Activated naive CD4-positive, alpha-beta T cell treated with anti-CD3 and anti-CD28 coated beads, Interleukin-2, amount 50 U/mL, for 72 hours (primary cell): ENCODE measurements around the gene DBH. TPM values are rescaled to one million over a fixed set of nuclear protein-coding genes. Genes with fewer than 3 reads are reported as not detected.

ENCODE experiments used
- ATAC-seq, 2 donors: fragments of 150-1000 bp; cut with Tn5 transposase; 2 replicates each; pipeline ENCODE4 v1.10.0; 2021; ENCODE audit warnings: mild to moderate bottlenecking in 2 of 2, moderate library complexity in 2 of 2
- DNase-seq, 2 donors: peaks; one replicate each; pipeline ENCODE4 v3.0.0; 2021 to 2022; ENCODE audit warnings: low spot score in 2 of 2
- H3K27ac Mint-ChIP-seq, 2 donors: one replicate each; pipeline ENCODE4 v1.8.0; 2022; ENCODE audit warnings: mild to moderate bottlenecking in 2 of 2, mixed read lengths in 2 of 2
- H3K36me3 Mint-ChIP-seq, 2 donors: one replicate each; pipeline ENCODE4 v1.8.0; 2022; ENCODE audit warnings: mixed read lengths in 2 of 2
- H3K9me3 Mint-ChIP-seq, 2 donors: one replicate each; pipeline ENCODE4 v1.8.0; 2022; ENCODE audit warnings: mixed read lengths in 2 of 2
- total RNA-seq, 2 donors: library from RNA; stranded (reverse); gene quantifications; one replicate each; pipeline ENCODE4 v1.2.3, GENCODE V29; 2022

Gene DBH
- not detected for total RNA-seq

DNA sequence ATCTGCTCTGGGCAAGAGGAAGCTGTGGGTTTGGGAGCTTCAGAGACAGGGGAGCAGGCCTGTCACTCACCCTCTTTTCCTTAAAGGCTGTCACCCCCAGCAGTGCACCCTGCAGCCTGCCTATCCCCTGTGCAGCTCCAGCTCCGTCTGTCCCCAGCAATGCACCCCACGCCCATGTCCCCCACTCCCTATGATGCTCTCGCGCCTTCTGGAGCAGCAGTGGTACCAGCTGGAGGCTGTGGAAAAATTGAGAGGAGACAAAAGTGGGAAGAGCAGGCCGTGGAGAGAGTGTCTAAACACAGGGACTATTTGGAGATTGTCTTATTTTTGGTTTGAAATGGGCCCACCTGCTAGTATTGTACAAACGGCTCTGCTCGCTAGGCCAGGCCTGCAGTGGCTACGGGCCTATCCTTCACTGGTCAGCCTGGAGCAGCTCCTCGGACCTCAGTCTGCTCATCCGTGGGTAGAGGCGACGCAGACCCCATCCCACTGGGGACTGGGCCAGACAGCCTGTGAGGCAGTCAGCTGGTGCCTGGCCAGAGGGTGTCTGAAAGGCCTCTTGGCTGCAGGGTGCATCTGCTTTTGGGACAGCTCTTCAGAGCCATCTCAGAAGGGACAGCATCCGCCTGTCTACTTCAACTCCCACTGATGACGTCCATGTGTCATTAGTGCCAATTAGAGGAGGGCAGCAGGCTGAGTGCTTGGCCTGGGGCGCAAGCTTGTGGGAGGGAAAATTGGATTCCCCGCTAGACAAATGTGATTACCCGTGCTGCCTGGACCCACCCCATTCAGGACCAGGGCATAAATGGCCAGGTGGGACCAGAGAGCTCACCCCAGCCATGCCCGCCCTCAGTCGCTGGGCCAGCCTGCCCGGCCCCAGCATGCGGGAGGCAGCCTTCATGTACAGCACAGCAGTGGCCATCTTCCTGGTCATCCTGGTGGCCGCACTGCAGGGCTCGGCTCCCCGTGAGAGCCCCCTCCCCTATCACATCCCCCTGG, at the start of gene DBH:
TSS of gene DBH (plus strand) at position 831 of the 999 bp plus-strand sequence. CDS start at position 840, 9 bp downstream.
- DNase-seq (no peak), ATAC-seq (no peak)
- Mint-ChIP-seq H3K9me3 (no peaks in the 10 kb centered on the region), H3K27ac (no peak within 1 kb of the TSS), H3K36me3 (no peaks in the 10 kb centered on the region)

- ATAC-seq (no peak), DNase-seq (no peak)
- Mint-ChIP-seq H3K27ac (no peak overlapping the region), H3K36me3 (no peaks in the 10 kb centered on the region), H3K9me3 (peaks cover 5% of the 10 kb centered on the region in 2 donors)
Observed at GRCh38 chr9:133587051-133587450, 49.1 kb upstream of the DBH start.

GRCh38 chr9:133587466-133587865, 48.7 kb upstream of the DBH start:
- DNase-seq: no peak
- H3K36me3 Mint-ChIP-seq: no peaks in the 10 kb centered on the region
- peaks cover 5% of the 10 kb centered on the region in 2 donors for H3K9me3 Mint-ChIP-seq
- H3K27ac Mint-ChIP-seq: no peak overlapping the region
- ATAC-seq: no peak

- ATAC-seq (peak; percentile 49 to 70), DNase-seq (peak; percentile 62 to 66)
- Mint-ChIP-seq H3K27ac (no peak overlapping the region), H3K36me3 (no peaks in the 10 kb centered on the region), H3K9me3 (peaks cover 5% of the 10 kb centered on the region in 2 donors)
Observed at GRCh38 chr9:133589454-133590227, 46.5 kb upstream of the DBH start.

DNA sequence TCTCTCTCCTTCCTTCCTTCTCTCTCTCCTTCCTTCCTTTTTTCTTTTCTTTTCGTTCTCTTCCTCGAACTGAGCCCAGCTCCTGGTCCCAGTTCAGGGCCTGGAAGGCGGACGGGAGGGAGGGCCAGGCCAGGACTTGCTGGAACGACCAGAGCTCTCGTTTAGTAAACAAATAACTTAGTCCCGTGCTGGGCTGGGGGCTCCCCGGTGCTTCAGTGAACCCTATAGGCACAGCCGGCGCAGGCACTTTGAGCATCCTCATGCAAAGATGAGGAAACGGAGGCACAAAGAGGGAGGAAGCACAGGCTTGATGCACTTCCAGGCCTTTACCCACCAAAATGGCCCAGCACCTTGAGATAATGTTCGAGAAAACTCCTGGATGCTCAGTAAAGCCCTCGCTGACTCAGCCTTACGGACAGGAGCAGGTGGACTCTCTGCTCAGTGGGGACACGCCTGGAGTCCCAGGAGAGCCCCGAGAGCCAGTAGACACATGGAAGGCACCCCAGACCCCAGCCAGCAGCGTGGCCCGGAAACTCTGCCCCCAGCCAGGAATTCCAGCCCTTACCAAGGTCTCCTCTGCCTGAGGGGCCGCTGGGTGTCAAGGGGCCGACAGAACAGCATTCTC, 45.8 kb upstream of the DBH start:
- peaks cover 5% of the 10 kb centered on the region in 2 donors for H3K9me3 Mint-ChIP-seq
- H3K27ac Mint-ChIP-seq: no peak overlapping the region
- no peak for ATAC-seq
- no peak for DNase-seq
- H3K36me3 Mint-ChIP-seq: no peaks in the 10 kb centered on the region

DNA sequence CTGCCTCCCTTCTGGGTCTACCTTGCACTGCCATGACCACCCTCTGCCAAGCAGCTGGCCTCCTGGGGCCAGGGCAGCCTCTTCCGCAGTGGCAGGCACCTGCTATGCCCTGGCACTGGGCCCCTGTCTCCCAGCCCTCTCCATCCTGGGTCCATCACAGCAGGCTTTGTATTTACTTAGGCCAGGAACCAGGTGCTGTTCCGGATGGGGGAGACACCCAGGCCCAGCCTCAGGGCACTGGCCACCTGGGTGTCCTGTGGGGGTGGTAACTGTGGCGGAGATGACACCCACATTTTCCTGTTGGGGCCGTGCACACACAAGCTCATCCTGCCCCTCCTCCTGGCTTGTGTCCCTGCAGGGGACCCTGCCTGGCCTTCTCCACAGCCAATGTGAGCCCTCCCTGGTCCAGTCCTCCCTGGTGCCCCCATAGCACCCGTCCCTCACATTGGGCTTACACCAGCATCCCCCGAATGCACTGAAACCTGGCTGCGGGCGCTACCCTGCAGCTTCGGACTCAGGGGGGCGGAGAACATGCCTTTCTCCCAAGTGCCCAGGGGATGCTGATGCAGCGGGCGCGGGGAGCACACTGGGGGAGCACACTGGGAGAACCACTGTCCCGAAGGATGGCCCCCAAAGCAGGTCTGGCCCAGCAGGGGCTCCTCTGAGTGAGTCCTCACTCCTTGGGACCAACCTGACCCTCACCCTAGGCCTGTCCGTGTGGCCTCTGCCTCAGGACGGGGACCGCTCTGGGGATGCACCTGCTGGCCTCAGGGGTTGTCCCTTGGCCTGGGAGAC, 44.9 kb upstream of the DBH start:
- Mint-ChIP-seq H3K27ac (no peak overlapping the region), H3K9me3 (peaks cover 5% of the 10 kb centered on the region in 2 donors), H3K36me3 (no peaks in the 10 kb centered on the region)
- DNase-seq: no peak
- ATAC-seq: no peak

- peaks cover 7 to 8% of the 10 kb centered on the region in 2 donors for H3K9me3 Mint-ChIP-seq
Observed at GRCh38 chr9:133591985-133592384, 44.2 kb upstream of the DBH start.

GRCh38 chr9:133592731-133593409, 43.3 kb upstream of the DBH start:
- no peak overlapping the region for H3K27ac Mint-ChIP-seq
- H3K9me3 Mint-ChIP-seq: peaks cover 14 to 16% of the 10 kb centered on the region in 2 donors
- peaks cover 12% of the 10 kb centered on the region in 2 donors for H3K36me3 Mint-ChIP-seq
- ATAC-seq: no peak
- no peak for DNase-seq

More at GRCh38 chr9:133591985-133592384, 44.2 kb upstream of the DBH start:
- ATAC-seq (no peak), DNase-seq (no peak)
- Mint-ChIP-seq H3K27ac (no peak overlapping the region), H3K36me3 (peaks cover 3 to 4% of the 10 kb centered on the region in 2 donors)

DNA sequence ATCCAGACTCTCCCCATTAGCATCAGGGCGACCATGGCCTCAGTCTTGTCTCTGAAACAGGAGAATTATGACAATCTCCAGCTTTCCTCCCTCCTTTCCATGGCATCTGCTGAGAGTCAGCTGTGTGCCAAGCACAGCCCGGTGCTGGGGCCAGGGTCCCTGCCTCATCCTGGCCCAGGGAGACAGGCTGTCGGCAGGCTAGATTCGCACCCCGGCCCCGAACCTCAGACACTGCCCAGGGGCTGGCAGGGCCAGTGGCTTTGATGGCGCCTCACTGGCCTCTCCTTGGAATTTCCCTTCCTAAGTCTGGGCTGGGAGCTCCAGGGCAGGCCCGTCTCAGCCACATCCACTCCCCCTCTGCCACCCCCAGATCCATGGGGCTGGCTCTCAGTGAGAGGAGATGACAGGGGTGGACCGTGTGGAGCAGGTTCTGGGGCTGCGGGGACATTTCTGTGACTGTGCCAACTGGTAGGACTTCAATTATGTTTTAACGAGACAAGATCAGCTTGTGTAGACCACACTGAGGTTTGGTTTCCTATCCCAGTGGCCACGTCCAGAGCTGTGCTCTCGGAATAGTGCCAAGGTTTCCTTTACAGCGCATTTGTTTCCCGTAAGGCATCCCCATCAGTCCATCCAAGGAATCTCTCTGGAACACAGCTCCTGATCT, 42.4 kb upstream of the DBH start:
- ATAC-seq (no peak), DNase-seq (no peak)
- no peak overlapping the region for H3K27ac Mint-ChIP-seq
- H3K36me3 Mint-ChIP-seq: peaks cover 13 to 16% of the 10 kb centered on the region in 2 donors
- peaks cover 9 to 10% of the 10 kb centered on the region in 2 donors for H3K9me3 Mint-ChIP-seq

DNA sequence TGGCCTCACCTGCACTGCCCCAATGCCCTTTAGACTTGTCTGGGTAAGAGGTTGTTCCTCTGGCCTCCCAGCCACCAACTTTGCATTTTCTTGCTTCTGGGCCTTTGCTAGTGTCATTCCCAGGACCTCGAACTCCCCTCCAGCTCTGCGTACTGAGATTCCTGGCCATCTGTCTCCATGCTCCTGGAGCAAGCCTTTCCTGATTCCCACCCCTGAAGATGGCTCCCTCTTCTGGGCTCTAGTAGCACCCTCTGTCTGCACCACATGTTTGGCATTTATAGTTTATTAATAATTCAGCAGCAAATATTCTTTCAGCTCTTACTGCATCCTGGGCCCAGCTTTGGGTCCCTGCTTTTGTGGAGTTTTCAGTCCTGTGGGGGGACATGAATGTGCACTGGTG, 41.9 kb upstream of the DBH start:
- no peak for ATAC-seq
- H3K36me3 Mint-ChIP-seq: peaks cover 13 to 16% of the 10 kb centered on the region in 2 donors
- DNase-seq: no peak

DNA sequence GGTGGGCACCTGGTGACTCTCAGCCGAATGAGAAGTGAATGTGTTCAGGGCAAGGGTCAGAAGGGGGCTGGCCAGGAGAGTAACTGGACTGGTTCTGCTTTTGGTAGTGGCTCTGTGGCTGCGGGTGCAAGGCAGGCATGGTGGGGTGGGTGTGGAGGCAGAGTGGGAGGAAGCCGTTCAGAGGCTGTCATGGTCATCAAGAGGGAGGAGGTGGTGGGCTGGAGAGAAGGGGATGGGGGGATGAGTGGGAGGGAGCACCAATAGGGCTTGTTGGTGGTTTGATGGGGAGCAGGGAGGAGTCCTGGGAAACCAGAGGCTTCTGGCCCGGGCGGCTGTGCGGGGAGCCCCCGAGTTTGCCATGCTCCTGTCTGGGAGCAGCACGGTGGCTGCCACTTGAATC, 40.3 kb upstream of the DBH start:
- DNase-seq (no peak), ATAC-seq (no peak)
- H3K27ac Mint-ChIP-seq: no peak overlapping the region
- H3K36me3 Mint-ChIP-seq: peaks cover 13 to 16% of the 10 kb centered on the region in 2 donors
- H3K9me3 Mint-ChIP-seq: peaks cover 9 to 10% of the 10 kb centered on the region in 2 donors

More for the DNA sequence above, 41.9 kb upstream of the DBH start:
- peaks cover 9 to 10% of the 10 kb centered on the region in 2 donors for H3K9me3 Mint-ChIP-seq
- H3K27ac Mint-ChIP-seq: no peak overlapping the region

DNA sequence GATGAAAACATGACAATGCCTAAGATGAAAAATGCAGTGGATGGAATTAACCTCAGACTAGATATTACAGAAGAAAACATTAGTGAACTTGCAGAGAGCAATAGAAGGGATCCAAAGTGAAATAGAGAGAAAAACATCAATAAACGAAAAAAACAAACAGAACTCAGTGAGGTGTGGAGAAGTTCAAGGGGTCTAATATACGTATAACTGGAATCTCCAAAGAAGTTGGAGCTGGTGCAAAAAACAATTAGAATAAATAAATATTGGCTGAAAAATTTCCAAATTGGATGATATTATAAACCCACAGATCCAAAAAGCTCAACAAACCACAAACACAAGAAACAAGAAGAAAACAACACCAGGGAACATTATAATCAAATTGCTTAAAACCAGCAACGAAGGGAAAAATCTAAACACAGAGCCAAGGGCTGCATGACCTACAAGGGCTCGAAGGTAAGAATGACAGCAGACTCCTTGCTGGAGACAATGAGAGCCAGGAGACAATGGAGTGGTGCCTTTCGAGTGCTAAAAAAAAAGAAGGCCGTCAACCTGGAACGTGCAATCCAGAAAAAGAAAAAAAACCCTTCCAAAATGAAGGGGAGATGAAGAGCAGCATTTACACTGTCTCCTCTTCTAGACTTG, 38.7 kb upstream of the DBH start:
- ATAC-seq (no peak), DNase-seq (no peak)
- H3K27ac Mint-ChIP-seq: no peak overlapping the region
- H3K9me3 Mint-ChIP-seq: peaks cover 9 to 10% of the 10 kb centered on the region in 2 donors
- peaks cover 13 to 16% of the 10 kb centered on the region in 2 donors for H3K36me3 Mint-ChIP-seq

DNA sequence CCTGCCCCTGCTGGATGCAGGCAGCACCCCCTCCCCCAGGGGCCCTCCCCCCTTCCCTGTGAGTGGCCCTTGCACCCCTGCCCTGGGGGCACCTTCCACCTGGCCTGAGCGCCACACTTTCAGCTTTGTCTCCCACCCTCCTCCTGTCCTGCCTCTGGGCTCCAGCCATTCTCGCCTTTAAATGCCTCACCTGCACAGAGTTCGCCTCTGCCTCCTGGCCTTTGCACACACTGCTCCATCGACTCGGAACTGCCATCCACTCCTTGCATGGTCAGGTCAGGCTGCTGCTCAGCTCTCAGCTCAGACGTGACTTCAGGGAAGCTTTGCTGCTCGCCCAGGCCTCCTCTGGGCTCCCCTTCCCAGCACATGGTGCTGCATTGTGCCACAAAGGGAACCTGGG, 37.2 kb upstream of the DBH start:
- DNase-seq (no peak), ATAC-seq (no peak)
- peaks cover 9 to 10% of the 10 kb centered on the region in 2 donors for H3K9me3 Mint-ChIP-seq
- peaks cover 13 to 16% of the 10 kb centered on the region in 2 donors for H3K36me3 Mint-ChIP-seq
- H3K27ac Mint-ChIP-seq: no peak overlapping the region

- DNase-seq (no peak), ATAC-seq (no peak)
- Mint-ChIP-seq H3K9me3 (peaks cover 9 to 10% of the 10 kb centered on the region in 2 donors), H3K27ac (no peak overlapping the region), H3K36me3 (peaks cover 13 to 16% of the 10 kb centered on the region in 2 donors)
Observed at GRCh38 chr9:133599470-133600173, 36.5 kb upstream of the DBH start.
